GM10248 (cell line): ENCODE measurements around the gene USP9X.

Source experiments
- CTCF ChIA-PET: fragments of 300-600 bp; sonication (Branson Sonifier 250); formaldehyde crosslinking; extraction: SDS; loops from one replicate; lab custom pipeline; 2021; ENCODE audit warnings: antibody characterized with exemption; lab: Yijun Ruan, JAX
- POLR2A ChIA-PET: fragments of 350-650 bp; sonication (Branson Sonifier 250); formaldehyde crosslinking; extraction: SDS; loops from one replicate; lab custom pipeline; 2020; ENCODE audit warnings: antibody characterized with exemption; lab: Yijun Ruan, JAX
- DNase-seq: peaks from one replicate; pipeline ENCODE4 v3.0.0; 2012; ENCODE audit errors: extremely low spot score
- CTCF ChIP-seq: IDR thresholded peaks from 2 replicates; pipeline ENCODE4 v1.5.1; 2012; ENCODE audit warnings: mild to moderate bottlenecking, low read depth; ENCODE audit errors: extremely low read depth, missing control alignments, control extremely low read depth

The USP9X gene

DNA sequence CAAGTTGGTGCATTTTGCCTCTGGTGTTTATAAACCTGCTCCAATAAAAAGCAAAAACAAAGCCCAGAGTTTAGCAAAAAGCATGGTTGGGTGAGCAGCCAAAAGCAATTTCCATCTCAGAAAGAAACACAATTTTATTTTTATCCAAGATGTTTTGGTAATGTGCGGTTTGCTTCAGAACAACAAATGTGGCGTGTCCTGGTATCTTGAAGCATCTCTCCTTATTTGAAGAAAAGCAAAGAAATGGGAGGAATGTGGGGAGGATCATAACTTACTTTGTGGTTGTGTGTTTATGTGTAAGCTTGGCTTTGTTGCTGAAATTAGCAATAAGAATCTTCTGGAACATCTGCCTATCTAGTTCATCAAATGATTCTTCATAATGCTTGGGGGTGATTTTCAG lies 160.4 kb downstream of the USP9X start:
- ChIA-PET POLR2A (no interaction called here), CTCF (no interaction called here)
- no peak for DNase-seq
- TF ChIP-seq CTCF, result no peak

GRCh38 chrX:41250867-41251266 lies 165.6 kb downstream of the USP9X start:
- ChIA-PET CTCF (no interaction called here), POLR2A (no interaction called here)
- no peak for DNase-seq
- no peak for TF ChIP-seq CTCF

- DNase-seq, result no peak
- ChIA-PET CTCF (interaction anchor here (0.9 to 1.0 kb wide), 2 partner anchors 78 to 579 kb away, joined by 3 read pairs; no protein-coding TSS in a partner anchor), POLR2A (no interaction called here)
- TF ChIP-seq CTCF, result no peak
These were observed 172.6 kb downstream of the USP9X start for GRCh38 chrX:41257801-41258200.

DNA sequence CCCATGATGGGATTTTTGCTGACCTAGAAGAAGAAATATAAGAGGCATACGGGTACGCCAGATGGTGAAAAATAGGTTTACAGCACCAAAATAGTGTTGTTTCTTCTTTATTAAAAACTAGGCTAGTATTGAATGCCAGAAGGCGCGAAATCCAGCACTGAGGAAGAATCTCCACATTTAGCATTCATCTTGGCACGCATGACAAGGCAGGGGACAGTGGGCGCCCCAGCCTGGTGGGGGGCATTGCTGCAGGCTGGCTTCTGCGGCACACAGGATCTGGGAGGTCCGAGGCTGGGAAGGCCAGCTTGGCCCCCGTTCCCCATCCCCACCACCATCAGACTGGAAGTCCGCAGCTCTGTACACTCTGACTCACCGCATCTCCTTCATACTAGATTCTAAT lies 173.0 kb downstream of the USP9X start:
- CTCF ChIA-PET, result interaction anchor here (0.9 to 1.0 kb wide), 2 partner anchors 78 to 579 kb away, joined by 3 read pairs; no protein-coding TSS in a partner anchor
- DNase-seq, result no peak
- no peak for TF ChIP-seq CTCF
- POLR2A ChIA-PET, result no interaction called here

DNA sequence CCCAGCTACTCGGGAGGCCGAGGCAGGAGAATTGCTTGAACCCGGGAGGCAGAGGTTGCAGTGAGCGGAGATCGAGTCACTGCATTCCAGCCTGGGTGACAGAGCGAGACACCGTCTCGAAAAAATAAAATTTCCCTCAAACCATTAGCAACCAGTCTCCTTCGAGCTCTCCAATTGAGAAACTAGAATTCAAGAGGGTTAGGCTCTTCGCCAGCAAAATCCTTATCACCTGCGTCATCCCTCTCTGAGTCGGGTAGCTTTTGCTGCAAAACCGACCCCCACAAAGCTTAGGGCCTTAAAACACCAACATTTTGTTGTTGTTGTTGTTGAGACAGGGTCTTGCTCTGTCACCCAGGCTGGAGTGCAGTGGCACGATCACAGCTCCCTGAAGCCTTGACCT lies 173.6 kb downstream of the USP9X start:
- ChIA-PET POLR2A (no interaction called here), CTCF (no interaction called here)
- no peak for DNase-seq
- TF ChIP-seq CTCF, result no peak

GRCh38 chrX:41259516-41259915 lies 174.3 kb downstream of the USP9X start:
- DNase-seq, result no peak
- no peak for TF ChIP-seq CTCF
- ChIA-PET POLR2A (no interaction called here), CTCF (no interaction called here)

DNA sequence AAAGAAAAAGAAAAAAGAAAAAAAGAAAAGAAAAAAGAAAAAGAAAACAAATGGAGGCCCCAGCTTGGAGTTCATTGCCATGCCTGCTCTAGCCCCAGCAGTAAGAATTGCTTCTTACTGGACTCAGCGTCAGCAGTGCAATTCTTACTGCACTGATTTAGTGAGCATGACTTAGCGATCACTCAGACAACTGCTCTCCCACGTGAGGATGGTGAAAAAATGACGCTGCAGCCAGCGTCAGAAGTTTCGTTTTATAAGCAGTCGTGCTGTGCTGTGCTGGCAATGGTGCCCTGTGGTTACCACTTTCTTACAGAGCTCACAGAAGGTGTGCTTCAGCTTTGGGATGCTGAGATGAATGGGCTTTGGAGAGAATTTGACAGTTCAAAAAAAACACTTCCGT lies 180.4 kb downstream of the USP9X start:
- DNase-seq, result no peak
- POLR2A ChIA-PET, result no interaction called here
- CTCF ChIA-PET, result interaction anchor here (0.7 to 1.3 kb wide), 2 partner anchors 11 to 12 kb away, joined by 3 read pairs; no protein-coding TSS in a partner anchor
- TF ChIP-seq CTCF, result no peak
